ENCODE measurements around the gene ZNF512. TPM values are rescaled to one million over a fixed set of nuclear protein-coding genes. Genes with fewer than 3 reads are reported as not detected.

ZNF512 gene
- total RNA-seq, 1 donor from 2014 or later, result 18.8 TPM

GRCh38 chr2:27667446-27667845, 84.6 kb downstream of the ZNF512 start:
- DNase-seq (ENCODE audit: extremely low read depth, low read depth, low spot score), result no peak

GRCh38 chr2:27671235-27671634, 88.4 kb downstream of the ZNF512 start:
- no peak for DNase-seq (ENCODE audit: extremely low read depth, low read depth, low spot score)

Other genes with a start within 250 kb of the ZNF512 start
- gene GTF3C2, start 226.3 kb upstream of the ZNF512 start, total RNA-seq, result 41.4 and 43.8 TPM in 2 replicates
- 44.4 and 53.2 TPM in 2 replicates for gene EIF2B4, start 212.7 kb upstream of the ZNF512 start, total RNA-seq
- 86.8 and 108 TPM in 2 replicates for gene SNX17, start 212.4 kb upstream of the ZNF512 start, total RNA-seq
- 10.0 and 10.7 TPM in 2 replicates for gene ZNF513, start 202.3 kb upstream of the ZNF512 start, total RNA-seq
- gene PPM1G, start 173.5 kb upstream of the ZNF512 start, total RNA-seq, result 91.9 and 98.8 TPM in 2 replicates
- 117 and 130 TPM in 2 replicates for gene NRBP1, start 154.4 kb upstream of the ZNF512 start, total RNA-seq
- gene KRTCAP3, start 140.7 kb upstream of the ZNF512 start, total RNA-seq, result not detected in 2 replicates
- gene IFT172, start 93.3 kb upstream of the ZNF512 start, total RNA-seq, result 13.9 and 26.8 TPM in 2 replicates
- 27.5 and 34.3 TPM in 2 replicates for gene FNDC4, start 87.8 kb upstream of the ZNF512 start, total RNA-seq
- 0.88 and 1.8 TPM in 2 replicates for gene GCKR, start 86.2 kb upstream of the ZNF512 start, total RNA-seq
- 0.29 and 1.5 TPM in 2 replicates for gene CCDC121, start 46.0 kb downstream of the ZNF512 start, total RNA-seq
- gene GPN1, start 46.0 kb downstream of the ZNF512 start, total RNA-seq, result 32.7 and 48.1 TPM in 2 replicates
- 13.9 and 20.7 TPM in 2 replicates for gene SUPT7L, start 80.6 kb downstream of the ZNF512 start, total RNA-seq
- gene SLC4A1AP, start 80.8 kb downstream of the ZNF512 start, total RNA-seq, result 18.1 and 26.4 TPM in 2 replicates
- gene MRPL33, start 188.7 kb downstream of the ZNF512 start, total RNA-seq, result 140 and 142 TPM in 2 replicates

Data from glomerular endothelial cell (primary cell).